HG02938 (cell line): ENCODE measurements around the gene ATP13A2.
"Not testable (repeated sequence)": the region's sequence is repeated elsewhere in the genome, so short reads cannot be mapped to it uniquely, and the experiment has no call there.

Experiments
- ATAC-seq: cut with Tn5 transposase; IDR thresholded peaks from one replicate; pipeline ENCODE4 v1.9.1; 2021; ENCODE audit warnings: mild to moderate bottlenecking, moderate library complexity; ENCODE audit not compliant: unreplicated experiment

ATP13A2 gene

GRCh38 chr1:16979475-16980327 is 32.0 kb downstream of the ATP13A2 start:
- ATAC-seq: no peak

GRCh38 chr1:16978567-16979474 is 32.9 kb downstream of the ATP13A2 start:
- ATAC-seq: no peak

- no peak for ATAC-seq
These were observed 33.6 kb downstream of the ATP13A2 start for GRCh38 chr1:16978139-16978538.

- ATAC-seq: no peak
These were observed 34.4 kb downstream of the ATP13A2 start for GRCh38 chr1:16977377-16977776.

- no peak for ATAC-seq
These were observed 34.8 kb downstream of the ATP13A2 start for GRCh38 chr1:16976966-16977365.

GRCh38 chr1:16975838-16976237 is 35.9 kb downstream of the ATP13A2 start:
- no peak for ATAC-seq

- no peak for ATAC-seq
These were observed 36.5 kb downstream of the ATP13A2 start for GRCh38 chr1:16975211-16975610.

GRCh38 chr1:16973215-16973614 is 38.5 kb downstream of the ATP13A2 start:
- ATAC-seq: no peak

- no peak for ATAC-seq
These were observed 39.4 kb downstream of the ATP13A2 start for GRCh38 chr1:16972189-16972895.

GRCh38 chr1:16971341-16972188 is 40.2 kb downstream of the ATP13A2 start:
- ATAC-seq: no peak

GRCh38 chr1:16970132-16970910 is 41.4 kb downstream of the ATP13A2 start:
- no peak for ATAC-seq

- ATAC-seq: no peak
These were observed 42.1 kb downstream of the ATP13A2 start for GRCh38 chr1:16969651-16970050.

GRCh38 chr1:16969057-16969611 is 42.6 kb downstream of the ATP13A2 start:
- no peak for ATAC-seq

GRCh38 chr1:16968372-16968771 is 43.4 kb downstream of the ATP13A2 start:
- ATAC-seq: no peak

GRCh38 chr1:16967962-16968361 is 43.8 kb downstream of the ATP13A2 start:
- no peak for ATAC-seq

- no peak for ATAC-seq
These were observed 44.6 kb downstream of the ATP13A2 start for GRCh38 chr1:16967095-16967575.

- no peak for ATAC-seq
These were observed 45.4 kb downstream of the ATP13A2 start for GRCh38 chr1:16966282-16966681.

- ATAC-seq: no peak
These were observed 46.2 kb downstream of the ATP13A2 start for GRCh38 chr1:16965486-16966067.

GRCh38 chr1:16964169-16964568 is 47.6 kb downstream of the ATP13A2 start:
- ATAC-seq: not testable (repeated sequence)
